Parathyroid adenoma (tissue), 2 donors: ENCODE data around the gene ARF3.
A peak's percentile ranks its signal among the peaks of the same experiment; 100 is the strongest.

ENCODE experiments used
- H2AFZ ChIP-seq: fragments of 300-600 bp; sonication (generic); one replicate; pipeline ENCODE4 v1.7.0; 2017; ENCODE audit warnings: antibody characterized with exemption, mild to moderate bottlenecking
- H3K27ac ChIP-seq: fragments of 300-600 bp; sonication (generic); one replicate; pipeline ENCODE4 v1.7.0; 2017
- H3K27me3 ChIP-seq: fragments of 300-600 bp; sonication (generic); one replicate; pipeline ENCODE4 v1.7.0; 2017; ENCODE audit warnings: low read length; ENCODE audit not compliant: control insufficient read depth, insufficient read depth
- H3K36me3 ChIP-seq: fragments of 300-600 bp; sonication (generic); one replicate; pipeline ENCODE4 v1.7.0; 2017; ENCODE audit warnings: low read length; ENCODE audit not compliant: control insufficient read depth, insufficient read depth
- H3K4me1 ChIP-seq: fragments of 300-600 bp; sonication (generic); one replicate; pipeline ENCODE4 v1.7.0; 2017; ENCODE audit warnings: control low read depth
- H3K4me2 ChIP-seq: fragments of 300-600 bp; sonication (generic); one replicate; pipeline ENCODE4 v1.7.0; 2017; ENCODE audit warnings: low read length
- H3K4me3 ChIP-seq: fragments of 300-600 bp; sonication (generic); one replicate; pipeline ENCODE4 v1.7.0; 2017; ENCODE audit warnings: low read depth, low read length
- H3K79me2 ChIP-seq: fragments of 300-600 bp; sonication (generic); one replicate; pipeline ENCODE4 v1.7.0; 2017; ENCODE audit warnings: control low read depth
- H3K9ac ChIP-seq: fragments of 300-600 bp; sonication (generic); one replicate; pipeline ENCODE4 v1.7.0; 2017; ENCODE audit warnings: mild to moderate bottlenecking
- H3K9me3 ChIP-seq: fragments of 300-600 bp; sonication (generic); one replicate; pipeline ENCODE4 v1.7.0; 2017; ENCODE audit warnings: low read length; ENCODE audit not compliant: control insufficient read depth
- TF ChIP-seq, protein P1 (sequence below): fragments of 300-600 bp; sonication (generic); IDR thresholded peaks from one replicate; pipeline ENCODE4 v1.7.0; 2017; ENCODE audit warnings: antibody characterized with exemption, mild to moderate bottlenecking
- donor health status: primary hyperparathyroidism.

ARF3 gene

DNA sequence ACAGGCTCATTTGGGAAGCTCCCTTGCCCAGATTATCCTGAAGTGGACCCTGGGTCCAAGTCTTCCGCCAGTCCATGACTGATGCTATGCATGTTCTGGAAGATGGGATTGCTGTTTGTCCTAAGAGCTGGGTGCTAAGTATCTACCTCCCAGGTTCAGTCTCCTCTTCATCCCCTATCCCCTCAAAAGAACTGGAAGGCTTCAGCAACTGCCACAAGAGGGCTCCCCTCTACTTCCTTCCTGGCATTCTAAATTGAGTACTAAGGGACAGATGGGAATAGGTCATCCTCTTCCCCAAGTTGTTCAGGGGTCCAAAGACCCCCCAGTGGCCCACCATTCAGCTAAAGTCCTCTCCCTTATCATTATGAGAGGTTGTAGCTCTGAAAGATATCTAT is 23.0 kb downstream of the ARF3 start:
- Histone ChIP-seq H3K4me1 (no peaks in the 10 kb centered on the region), H3K27ac (no peak overlapping the region), H3K4me2 (no peak overlapping the region), H3K9me3 (no peaks in the 10 kb centered on the region), H2AFZ (no peak overlapping the region), H3K4me3 (no peak overlapping the region), H3K27me3 (no peaks in the 10 kb centered on the region), H3K36me3 (no peaks in the 10 kb centered on the region), H3K9ac (no peak overlapping the region), H3K79me2 (no peaks in the 10 kb centered on the region)
- TF ChIP-seq, protein P1, sequence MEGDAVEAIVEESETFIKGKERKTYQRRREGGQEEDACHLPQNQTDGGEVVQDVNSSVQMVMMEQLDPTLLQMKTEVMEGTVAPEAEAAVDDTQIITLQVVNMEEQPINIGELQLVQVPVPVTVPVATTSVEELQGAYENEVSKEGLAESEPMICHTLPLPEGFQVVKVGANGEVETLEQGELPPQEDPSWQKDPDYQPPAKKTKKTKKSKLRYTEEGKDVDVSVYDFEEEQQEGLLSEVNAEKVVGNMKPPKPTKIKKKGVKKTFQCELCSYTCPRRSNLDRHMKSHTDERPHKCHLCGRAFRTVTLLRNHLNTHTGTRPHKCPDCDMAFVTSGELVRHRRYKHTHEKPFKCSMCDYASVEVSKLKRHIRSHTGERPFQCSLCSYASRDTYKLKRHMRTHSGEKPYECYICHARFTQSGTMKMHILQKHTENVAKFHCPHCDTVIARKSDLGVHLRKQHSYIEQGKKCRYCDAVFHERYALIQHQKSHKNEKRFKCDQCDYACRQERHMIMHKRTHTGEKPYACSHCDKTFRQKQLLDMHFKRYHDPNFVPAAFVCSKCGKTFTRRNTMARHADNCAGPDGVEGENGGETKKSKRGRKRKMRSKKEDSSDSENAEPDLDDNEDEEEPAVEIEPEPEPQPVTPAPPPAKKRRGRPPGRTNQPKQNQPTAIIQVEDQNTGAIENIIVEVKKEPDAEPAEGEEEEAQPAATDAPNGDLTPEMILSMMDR, result peak; percentile 30

DNA sequence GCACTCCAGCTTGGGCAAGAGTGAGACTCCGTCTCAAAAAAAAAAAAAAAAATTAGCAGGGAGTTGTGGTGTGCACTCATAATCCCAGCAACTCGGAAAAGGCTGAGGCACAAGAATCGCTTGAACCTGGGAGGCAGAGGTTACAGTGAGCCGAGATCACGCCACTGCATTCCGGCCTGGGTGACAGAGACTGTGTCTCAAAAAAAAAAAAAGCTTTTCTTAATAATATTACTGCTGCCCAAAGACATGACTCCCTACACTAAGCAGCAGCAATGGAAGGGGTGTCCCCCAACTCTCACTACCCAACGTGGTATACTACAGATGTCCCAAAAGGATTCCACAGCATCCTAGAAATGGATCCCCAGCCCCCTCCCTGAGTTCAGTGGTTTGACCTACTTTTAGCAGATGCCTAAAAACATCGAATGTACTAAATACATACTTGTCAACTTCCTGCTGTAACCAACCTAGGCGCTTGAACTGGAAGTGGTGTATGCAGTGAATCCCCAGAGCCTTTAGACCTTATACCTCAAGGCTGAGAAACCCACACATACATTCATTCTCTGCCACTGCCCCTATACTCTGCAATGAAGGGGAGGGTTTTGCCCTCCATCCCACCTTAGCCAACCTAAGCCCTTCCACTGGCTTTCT is 23.5 kb downstream of the ARF3 start:
- Histone ChIP-seq H3K27me3 (no peaks in the 10 kb centered on the region), H3K4me3 (no peak overlapping the region), H3K79me2 (no peaks in the 10 kb centered on the region), H3K9ac (no peak overlapping the region), H3K4me2 (no peak overlapping the region), H3K27ac (no peak overlapping the region), H3K4me1 (no peaks in the 10 kb centered on the region), H3K9me3 (no peaks in the 10 kb centered on the region), H2AFZ (no peak overlapping the region), H3K36me3 (no peaks in the 10 kb centered on the region)
- TF ChIP-seq, protein P1, result no peak

DNA sequence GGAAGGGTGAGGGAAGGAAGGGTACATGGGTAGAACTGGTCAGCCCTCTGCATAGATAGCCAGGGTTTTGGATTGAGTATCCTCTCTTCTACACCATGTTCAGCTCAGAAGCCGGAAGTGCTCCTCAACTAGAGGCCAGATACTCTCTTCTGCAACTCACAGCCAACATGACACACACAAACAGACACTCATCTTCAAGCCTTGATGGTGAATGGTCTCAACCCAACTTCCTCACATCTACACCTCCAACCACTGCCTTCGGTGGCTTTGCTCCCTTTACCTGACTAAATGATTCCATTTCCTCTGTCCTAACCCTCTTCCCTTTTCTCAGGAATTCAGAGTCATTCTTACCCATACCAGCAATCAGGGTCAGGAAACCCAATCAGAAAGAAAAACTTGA is 24.4 kb downstream of the ARF3 start:
- Histone ChIP-seq H3K27ac (no peak overlapping the region), H3K79me2 (no peaks in the 10 kb centered on the region), H3K9me3 (no peaks in the 10 kb centered on the region), H3K4me3 (no peak overlapping the region), H2AFZ (no peak overlapping the region), H3K27me3 (no peaks in the 10 kb centered on the region), H3K9ac (no peak overlapping the region), H3K4me1 (no peaks in the 10 kb centered on the region), H3K36me3 (no peaks in the 10 kb centered on the region), H3K4me2 (no peak overlapping the region)
- TF ChIP-seq, protein P1, result no peak

DNA sequence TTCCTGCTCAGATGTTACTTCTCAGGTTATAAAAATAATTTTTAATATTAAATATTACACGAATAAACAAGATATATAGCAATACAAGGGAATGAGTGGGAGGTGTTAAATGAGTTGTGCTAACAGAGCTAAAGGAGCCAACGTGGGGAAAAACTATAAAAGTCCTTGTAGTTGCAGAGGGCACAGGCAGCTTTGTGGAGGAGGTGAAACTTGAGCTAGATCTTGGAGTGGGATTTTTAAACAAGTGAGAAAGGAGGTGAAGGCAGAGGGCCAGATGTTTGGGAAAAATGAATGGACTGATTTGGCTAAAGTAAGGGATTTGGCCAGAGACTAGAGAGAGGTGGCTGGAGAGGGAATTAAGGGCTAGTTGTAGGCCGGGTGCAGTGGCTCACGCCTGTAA is 26.8 kb downstream of the ARF3 start:
- Histone ChIP-seq H3K4me1 (no peaks in the 10 kb centered on the region), H3K4me3 (no peak overlapping the region), H3K27ac (no peak overlapping the region), H3K9me3 (no peaks in the 10 kb centered on the region), H3K36me3 (no peaks in the 10 kb centered on the region), H3K9ac (no peak overlapping the region), H3K27me3 (no peaks in the 10 kb centered on the region), H2AFZ (no peak overlapping the region), H3K4me2 (no peak overlapping the region), H3K79me2 (no peaks in the 10 kb centered on the region)
- TF ChIP-seq, protein P1, result no peak

DNA sequence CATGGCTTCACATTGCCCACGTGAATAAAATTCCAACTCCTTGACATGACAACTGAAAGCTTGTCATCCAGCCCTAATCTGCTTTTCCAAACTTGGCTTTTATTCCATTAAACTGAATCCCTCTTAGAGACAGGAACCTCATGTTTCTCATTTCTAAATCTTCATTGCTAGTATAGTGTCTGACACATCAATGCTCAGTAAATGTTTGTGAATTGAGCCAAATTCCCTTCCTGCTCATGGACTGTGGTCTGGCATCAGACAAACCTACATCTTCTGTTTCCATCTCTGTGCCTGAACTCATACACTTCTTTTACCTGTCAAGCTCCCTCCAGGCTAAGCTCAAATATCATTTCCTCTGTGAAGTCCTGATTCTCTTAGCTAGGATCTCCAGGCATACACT is 27.7 kb downstream of the ARF3 start:
- H3K27ac ChIP-seq, result no peak overlapping the region
- no peaks in the 10 kb centered on the region for H3K36me3 ChIP-seq
- no peak overlapping the region for H3K4me2 ChIP-seq
- H3K27me3 ChIP-seq, result no peaks in the 10 kb centered on the region
- H3K4me1 ChIP-seq, result no peaks in the 10 kb centered on the region
- TF ChIP-seq, protein P1, result no peak
- no peak overlapping the region for H3K4me3 ChIP-seq
- H2AFZ ChIP-seq, result no peak overlapping the region
- no peaks in the 10 kb centered on the region for H3K79me2 ChIP-seq
- no peaks in the 10 kb centered on the region for H3K9me3 ChIP-seq
- H3K9ac ChIP-seq, result no peak overlapping the region
